CD4-positive, alpha-beta T cell treated with Interleukin-21 for 1 hour (primary cell): Measurements from ENCODE around the gene UTP25.

ENCODE experiments used
- DNase-seq: peaks from one replicate; pipeline ENCODE4 v3.0.0-alpha.2; 2020

UTP25 gene

DNA sequence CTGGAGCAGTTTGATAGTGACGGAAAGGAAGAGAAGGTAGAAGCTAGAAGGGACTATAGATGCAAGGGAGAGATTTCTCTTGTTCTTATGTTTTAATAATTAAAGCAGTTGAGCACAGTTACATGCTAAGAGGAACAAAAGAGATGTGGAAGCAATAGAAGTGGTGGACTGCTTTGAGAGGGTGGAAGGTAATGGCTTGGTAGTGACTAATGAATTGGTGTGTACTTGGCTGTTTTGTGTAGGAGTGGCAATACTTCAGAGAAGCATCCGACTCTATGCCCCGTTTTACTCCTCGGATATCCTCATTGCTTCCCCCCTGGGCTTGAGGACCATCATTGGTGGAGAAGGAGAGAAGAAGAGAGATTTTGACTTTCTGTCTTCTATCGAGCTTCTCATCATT lies 12.8 kb downstream of the UTP25 start:
- no peak for DNase-seq

DNA sequence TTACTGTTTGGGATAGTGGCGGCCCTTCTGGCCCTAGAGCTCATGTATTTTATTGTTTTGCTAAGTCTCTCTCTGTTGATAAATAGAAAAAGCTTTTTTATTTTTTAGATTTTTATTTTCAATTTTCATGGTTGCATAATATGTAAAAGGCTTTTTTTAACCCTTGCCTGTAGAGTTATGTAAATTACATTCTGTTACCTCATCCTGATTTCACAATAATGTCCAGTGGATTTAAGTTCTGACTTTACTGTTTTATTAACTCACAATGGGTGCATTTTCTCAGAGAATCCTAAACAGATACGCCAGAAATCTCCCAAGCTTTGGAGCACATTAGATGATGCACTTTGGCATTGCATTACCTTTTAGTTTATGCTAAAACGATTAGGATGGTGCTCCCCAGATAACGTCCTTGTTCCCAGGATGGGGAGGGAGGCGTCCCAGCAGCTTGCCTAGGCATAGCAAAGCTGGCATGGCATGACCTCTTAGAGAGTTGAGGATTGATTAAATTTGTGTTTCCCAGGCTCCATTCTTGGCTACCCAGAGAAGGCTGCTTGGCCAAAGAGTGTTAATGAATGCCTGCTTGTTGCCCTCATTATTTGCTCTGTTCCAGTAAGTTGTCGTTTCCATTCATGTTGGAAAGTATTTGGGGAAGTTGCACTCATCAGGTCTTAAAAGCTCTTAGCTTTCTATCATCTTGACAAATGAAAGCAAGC lies 17.1 kb downstream of the UTP25 start:
- DNase-seq, result no peak

DNA sequence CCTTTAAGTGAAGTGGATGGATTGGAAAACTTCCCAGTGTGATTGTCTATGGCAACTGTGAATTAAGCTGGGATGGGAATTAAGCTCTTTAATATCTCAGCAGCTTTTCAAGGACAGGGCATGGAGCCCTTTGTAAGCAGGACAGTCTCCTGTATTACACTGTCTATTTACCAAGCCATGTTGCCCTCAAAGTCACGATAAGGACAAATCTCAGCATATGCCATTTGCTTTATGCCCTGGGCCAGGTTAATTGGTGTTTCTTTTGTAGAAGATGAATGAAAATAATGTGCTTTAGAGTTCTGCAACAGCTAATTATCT lies 17.6 kb downstream of the UTP25 start:
- no peak for DNase-seq

DNA sequence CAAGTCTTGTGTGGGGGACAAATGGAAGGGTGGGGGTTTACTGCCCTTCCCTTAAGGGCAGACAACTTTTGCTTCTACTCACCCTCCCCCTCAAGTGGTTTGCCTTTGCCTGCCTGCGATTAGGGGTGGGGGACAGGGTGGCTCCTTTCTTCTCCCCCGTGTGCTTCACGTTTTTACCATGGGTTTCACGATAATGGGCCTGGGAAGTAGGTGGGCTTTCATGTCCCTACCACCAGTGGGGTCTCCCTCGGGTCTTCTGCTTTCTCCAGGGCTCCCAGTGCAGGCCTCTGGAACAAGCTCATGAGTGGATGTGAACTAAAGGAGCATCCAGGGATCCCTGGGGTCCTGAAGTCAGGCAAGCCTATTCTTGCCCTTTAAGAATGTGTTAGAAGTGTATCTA lies 21.6 kb downstream of the UTP25 start:
- no peak for DNase-seq

DNA sequence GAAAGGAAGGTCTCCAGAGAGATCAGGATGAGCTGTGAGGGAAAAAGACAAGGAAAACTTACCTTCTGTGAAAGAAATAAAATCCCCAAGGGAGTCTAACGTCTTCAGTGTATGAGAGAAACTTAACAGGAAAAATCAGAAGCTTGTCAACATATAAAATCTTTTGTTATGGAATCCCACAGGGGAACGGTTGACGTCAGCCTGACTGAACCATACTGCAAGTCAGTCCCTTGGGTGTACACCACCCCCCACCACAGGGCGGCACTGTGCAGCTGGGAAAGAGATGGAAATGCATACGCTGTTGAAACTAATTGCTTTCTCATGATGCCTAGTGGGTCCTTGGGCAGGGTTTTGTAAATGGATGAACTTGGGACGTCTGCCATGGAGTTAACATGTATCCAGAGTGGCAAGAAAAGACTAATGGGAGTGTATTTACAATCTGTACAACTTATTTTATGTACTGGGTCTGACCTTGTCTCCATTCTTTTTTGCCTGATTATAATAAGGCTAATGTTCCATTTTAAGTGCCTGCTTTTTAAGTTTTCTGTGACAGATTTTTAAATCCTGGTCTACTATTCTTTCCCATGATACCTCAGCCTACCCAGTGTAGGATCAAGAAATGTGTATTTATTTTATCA lies 22.7 kb downstream of the UTP25 start:
- no peak for DNase-seq

DNA sequence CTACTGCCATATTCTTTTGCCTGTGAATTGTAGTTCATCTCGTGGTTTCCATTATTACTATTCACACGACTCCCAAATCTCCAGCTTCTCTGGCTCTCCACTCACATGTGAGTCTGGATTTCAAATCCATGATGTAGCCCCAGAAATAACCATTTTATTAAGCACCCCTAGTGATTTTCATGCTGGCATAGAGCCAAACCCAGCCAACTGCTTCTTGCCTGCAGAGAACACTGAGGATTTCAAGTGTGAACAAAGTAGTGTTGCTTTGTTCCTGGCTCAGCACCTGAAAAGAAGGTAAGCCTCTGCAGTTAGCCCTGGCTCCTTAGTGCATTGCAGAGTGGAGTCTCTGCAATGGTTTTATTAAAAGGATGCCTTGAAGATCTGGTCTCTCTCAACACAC lies 25.9 kb downstream of the UTP25 start:
- no peak for DNase-seq

DNA sequence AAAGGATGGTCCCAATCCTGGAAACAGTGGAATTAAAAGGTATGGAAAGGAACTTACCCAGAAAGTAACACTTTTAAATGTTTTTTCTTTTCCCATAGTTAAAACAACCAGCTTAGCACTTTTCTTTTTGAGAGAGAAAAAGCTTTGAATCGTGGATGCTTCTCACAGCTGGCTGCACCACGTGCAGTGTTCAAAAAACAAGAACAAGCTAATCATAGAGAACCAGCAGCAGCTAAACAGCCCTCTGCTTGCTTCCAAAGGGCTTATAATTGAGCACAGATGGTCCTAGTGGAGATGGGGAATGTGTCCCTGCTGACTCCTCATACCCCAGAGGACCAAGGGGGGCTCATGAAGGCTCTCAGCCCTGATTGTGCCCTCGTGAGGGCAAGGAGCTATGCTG lies 26.4 kb downstream of the UTP25 start:
- DNase-seq, result no peak

DNA sequence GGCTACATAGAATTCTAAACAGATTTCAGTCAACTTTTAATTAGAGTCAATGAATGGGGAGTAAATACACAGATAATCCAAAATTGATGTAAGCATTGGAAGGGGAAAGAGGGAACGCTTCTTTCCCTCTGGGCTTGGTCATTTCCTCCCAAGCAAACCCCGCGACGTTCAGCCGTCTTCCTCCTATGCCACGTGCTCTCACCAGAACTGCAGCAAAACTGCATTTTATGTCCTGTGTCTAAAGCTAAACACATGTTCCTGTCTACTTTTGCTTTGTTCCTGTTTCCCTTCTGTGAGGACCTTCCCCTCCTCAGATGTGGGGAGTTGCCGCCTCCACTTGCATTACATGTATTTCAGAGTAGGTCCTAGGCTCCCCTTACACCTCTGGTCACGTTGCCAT lies 27.2 kb downstream of the UTP25 start:
- no peak for DNase-seq

DNA sequence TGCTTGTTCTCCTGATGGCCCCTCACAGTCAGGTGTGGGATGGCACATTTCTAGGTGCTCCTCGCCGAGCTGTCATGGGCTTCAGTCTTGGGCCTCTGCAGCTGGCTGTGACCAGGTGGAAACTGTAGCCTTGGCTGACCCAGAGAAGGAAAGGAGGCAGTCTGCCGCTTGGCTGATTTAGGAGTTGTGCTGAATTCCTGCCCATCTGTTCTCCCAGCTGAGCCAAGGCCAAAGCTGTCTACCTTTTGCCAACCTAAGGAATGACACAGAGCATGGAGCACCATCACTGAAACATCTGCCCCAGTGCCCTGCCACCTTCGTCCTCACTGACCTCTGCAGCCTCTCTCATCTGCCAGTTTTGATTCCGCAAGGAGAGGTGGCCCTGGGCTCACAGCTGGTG lies 27.9 kb downstream of the UTP25 start:
- DNase-seq, result no peak

DNA sequence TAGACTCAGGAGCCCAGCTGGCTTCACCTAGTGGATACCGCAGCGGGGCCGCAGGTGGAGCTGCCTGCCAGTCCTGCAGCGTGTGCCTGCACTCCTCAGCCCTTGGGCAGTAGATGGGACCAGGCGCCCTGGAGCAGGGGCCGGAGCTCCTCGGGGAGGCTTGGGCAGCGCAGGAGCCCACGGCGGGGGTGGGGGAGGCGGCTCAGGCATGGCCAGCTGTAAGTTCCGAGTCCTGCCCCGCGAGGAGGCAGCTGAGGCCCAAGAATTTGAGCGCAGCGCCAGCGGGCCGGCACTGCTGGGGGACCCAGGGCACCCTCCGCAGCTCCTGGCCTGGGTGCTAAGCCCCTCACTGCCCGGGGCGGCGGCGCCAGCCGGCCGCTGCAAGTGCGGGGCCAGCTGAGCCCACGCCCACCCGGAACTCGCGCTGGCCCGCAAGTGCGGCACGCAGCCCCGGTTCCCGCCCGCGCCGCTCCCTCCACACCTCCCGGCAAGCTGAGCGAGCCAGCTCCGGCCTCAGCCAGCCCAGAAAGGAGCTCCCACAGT lies 30.9 kb downstream of the UTP25 start:
- no peak for DNase-seq

DNA sequence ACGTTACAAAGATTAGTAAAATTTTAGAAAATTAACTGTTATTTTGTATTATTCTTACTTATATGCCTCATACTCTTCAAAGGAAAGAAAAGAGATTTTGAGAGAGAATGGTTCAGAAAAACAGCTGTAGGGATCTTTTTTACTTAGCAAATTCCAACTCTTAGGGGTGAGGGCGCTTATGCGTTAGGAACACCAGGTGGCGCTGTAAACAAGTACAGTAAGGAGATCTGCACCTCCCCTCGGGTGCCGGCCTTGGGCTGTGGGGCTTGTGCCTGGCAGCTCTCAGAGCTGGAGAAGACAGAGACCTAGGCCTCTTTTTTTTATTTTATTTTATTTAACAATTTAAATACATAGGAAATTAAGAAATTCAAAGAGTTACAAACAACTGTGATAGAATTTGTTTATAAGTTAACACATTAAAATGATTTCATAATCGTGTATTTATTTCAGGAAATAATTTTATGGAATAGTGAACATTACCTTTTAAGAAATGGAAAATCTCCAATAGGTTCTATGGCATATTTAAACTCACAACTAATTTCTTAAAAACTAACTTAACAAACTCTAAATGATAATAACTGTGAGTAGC lies 32.6 kb downstream of the UTP25 start:
- peak; percentile 70 for DNase-seq

DNA sequence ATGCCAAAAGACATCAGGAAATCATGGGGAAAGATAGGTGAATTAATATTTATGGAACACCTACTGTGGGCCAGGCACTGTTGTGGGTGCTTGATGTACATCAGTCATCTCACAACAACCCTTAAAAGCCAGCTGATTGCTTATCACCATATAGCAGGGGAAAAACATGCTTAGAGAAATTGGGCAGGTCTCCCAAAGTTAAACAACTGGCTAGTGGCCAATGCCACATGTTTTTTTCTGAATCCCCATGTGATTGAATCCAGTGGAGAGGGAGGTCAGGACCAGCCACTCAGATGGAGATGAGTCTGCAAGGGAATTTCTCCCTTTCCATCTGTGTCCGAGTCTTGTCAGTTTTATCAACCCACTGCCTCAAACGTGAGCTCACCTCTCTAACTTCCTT lies 33.5 kb downstream of the UTP25 start:
- no peak for DNase-seq

DNA sequence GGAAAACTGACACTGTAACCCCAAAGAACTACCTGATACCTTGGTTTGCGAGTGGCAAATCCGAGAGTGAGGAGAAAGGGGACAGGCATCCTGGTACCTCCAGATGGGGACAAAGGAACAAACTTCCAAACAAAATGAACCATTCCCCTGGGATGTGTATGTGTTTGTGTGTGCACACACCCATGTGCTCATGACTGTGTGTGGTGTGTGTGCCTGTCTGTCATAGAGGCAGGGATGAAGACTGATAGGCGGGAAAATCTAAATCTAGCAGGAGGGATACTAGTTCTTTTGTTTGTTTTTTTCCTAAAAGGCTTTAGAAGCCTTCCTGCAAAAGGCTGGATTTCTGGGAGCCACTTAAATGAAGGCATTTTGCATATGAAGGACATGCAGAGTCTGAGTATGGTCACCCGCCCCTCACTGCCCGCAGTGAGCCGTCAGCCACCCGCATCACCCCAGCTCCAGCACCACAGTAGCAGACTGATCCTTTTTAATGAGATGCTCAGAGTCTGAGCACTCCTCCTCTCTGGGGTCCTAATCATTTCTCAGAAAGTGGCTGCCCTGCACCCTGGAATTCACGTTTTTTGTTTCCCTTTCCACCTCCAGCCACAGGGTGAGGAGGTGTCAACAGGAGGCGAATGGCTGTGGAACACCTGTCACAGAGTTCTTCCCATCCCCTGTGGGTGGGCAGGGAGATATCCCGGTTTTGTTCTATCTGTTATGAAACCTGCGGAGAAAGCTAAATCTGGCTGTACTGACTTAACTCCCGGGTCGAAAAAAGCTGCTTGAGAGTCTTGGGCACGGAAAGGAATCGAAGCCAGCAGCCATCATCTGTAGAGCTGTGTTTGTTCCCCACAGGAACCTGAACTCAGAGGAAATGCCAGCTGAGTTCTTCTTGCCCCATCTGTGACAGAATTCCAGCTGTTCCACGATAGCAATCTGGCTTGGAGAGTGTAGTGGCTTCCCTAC lies 34.9 kb downstream of the UTP25 start:
- DNase-seq, result no peak

DNA sequence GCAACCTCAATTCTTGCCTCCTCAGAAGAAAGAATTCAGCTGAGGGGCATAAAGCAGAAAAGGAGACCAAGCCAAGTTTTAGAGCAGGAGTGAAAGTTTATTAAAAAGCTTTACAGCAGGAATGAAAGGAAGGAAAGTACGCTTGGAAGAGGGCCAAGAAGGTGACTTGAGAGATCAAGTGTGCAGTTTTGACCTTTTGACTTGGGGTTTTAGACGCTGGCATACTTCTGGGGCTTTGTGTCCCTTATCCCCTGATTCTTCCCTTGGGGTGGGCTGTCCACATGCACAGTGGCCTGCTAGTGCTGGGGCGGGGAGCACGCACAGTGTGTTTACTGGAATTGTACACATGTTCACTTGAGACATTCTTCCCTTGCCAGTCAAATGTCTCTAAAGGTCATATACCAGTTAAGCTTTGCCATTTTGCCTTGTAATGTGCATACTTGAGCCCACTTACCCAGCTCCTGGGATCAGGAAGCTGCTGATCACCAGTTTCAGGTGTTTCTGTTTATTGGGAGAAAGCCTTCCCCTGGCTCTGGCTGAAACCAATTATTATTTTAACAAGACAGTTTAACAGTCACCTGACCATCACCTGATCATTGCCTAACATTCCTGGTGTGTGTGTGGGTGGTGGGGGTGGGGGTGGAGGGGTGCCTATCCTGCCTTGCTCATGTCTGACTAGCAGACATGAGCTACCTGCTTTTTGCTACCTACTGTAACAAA lies 36.2 kb downstream of the UTP25 start:
- no peak for DNase-seq

DNA sequence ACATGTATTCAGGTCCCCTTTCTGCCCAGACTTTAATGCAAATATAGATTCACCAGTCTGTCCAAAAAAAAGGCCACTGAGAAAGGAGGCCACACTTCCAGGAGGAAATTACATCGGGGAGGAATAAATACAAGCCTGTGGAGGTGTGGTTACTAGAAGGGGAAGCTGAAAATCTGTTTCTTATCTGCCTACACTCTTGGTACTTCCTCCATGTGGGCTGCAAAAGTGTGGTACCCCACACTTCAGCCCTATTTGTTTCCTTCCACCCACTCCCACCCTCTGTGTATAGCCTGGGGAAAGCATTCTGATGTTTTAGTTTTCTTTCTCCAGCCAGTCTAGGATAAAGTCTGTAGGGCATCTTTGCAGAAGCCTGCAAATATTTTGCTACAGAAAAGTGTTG lies 38.4 kb downstream of the UTP25 start:
- no peak for DNase-seq

DNA sequence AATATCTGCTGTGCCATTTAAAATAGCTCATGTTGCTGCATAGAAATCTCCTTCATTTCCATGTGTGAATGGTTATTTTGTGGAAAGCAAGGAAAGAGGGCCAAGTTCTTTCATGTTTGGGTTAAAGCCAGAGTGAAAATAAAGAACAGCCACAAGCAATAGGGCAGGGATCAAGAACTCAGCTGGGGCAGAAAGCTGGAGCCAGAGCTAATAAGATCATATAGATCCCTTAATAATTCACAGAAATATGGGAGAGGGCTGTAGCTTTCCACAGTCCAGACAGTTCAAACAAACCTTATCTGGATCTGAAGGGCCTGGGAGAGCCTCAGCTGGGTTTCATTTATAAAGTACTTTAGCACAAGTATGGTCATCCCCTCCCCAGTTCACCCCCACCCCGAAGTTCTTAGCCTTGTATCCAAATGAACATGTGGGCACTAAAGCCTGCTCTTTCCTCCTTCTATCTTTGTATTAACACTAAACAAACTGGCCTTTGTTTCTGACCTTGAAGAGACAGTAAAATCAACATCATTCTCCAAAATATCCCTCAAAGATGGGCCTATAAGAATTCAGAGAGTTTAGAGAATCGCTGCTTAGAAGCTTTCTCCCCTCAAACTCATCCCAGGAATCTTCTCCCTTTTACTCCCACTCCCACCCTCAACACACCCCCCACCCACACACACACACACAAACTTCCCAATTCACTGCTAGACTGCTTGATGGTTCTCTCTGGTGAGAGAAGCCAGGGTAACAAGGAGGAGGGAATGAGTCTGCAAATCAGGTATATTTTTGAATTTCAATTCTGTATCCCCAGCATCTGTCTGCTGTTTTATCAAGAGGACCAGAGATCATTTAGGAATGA lies 41.7 kb downstream of the UTP25 start:
- DNase-seq, result no peak

DNA sequence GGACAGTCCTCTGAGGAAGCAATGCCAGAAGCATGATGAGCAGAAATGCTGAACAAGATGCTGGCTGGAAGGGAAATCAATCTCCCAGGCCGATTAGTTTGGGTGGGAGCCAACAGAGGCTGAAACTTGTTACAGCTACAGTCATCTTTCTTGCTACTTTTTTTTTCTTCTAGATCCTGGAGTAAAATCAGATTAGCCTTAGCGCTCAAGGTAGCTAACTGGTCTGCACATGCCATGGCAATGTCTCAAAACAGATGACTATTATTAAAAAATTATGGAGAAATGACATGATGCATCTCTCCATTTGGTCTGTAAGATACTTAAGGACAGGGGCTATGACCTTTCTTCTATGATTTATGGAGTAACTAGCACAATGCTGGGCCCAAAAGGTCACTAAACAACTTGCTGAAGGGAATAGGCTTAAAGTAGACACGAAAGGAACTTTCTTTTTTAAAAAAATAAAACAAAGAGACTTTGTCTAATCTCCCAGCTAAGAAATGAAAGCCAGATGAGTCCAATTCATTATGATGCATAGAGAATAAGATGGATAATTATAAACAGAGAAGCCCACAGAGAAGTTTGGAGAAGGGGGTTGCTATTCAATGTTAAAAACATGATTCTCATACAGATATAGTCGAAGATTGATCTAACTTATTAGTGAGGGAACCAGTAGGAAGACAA lies 42.5 kb downstream of the UTP25 start:
- DNase-seq, result no peak

DNA sequence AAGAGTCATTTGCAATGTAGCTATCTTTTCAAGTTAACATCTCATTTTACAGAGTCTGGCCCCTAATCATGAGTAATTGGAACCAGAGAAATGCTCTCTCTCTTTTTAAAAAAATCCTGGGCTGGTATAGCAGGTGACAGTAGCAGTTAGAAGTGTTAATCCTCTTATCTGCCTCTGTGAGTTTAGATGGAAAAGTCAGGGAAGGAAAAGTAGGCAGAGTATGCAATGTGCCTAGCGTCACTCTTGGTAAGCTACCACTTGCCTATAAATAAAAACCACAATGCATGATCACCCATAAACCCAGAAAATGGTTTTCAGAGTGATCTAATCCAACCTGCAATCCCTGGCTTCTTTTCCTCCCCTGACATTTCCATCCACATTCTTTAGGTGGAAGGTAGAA lies 43.2 kb downstream of the UTP25 start:
- no peak for DNase-seq

DNA sequence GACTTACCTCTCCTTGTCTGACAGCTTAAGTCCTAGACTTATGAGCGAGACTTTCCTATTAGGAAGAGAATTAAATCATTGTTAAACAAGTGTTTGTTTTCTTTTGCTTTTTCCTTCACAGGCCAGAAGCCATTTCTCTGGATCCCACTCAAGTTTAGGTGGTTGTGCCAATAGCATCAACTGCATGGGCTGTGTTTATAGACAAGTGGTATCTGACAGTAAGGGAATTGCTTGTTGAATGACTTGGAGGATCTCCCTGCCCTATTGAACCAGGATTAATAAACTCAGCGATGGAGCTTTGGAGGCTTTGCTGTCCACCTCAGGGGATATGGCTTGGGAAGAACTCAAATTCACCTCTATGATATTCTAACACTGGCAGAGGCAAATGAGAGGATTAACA lies 43.7 kb downstream of the UTP25 start:
- no peak for DNase-seq

DNA sequence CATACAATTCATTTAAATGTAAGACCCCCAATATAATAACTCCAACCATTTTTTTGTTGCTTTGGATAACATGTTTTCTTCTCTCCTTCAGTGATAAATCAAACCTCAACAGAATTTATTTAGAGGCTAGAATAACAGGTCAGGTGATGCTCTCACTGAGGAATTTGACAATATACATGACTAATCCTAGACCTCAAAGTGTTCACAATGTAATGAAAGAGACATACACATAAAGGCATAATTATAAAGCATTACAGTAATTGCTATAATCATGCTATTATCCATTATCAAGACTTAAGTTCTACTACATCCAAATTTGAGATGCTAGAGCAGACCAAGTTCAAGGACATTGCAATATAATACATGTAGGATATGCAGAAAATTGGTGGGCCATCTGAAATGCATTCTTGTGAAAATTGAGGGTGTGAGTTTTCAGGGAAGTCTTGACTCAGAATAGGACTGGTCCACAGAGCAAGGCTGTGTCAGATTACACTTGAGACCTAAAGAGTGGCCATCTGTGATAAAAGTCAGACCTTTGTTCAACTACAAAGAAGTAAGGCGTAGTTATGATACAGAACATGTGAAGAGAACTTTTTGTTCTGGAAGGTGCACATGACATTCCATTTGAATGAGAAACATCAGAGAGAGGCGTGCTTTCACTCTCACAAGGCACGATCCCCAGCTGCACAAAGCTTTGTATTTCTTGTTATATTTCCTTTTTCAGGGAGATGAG lies 45.5 kb downstream of the UTP25 start:
- no peak for DNase-seq
